RWPE2 (cell line): ENCODE measurements around the gene PYGB.

Source experiments
- ATAC-seq: fragments of 200-7000 bp; cut with Tn5 transposase; 3 replicates; pipeline ENCODE4 v1.9.1; 2021; ENCODE audit warnings: low read depth
- DNase-seq: peaks from one replicate; pipeline ENCODE4 v3.0.0-alpha.2; 2020; ENCODE audit warnings: low spot score
- H3K27ac ChIP-seq: fragments of 450-650 bp; 2 replicates; pipeline ENCODE4 v1.5.1; 2017; ENCODE audit warnings: mild to moderate bottlenecking; ENCODE audit not compliant: poor library complexity, severe bottlenecking
- H3K27me3 ChIP-seq: fragments of 250-450 bp; sonication (Bioruptor Pico); 2 replicates; pipeline ENCODE4 v1.5.1; 2021; ENCODE audit warnings: mild to moderate bottlenecking, moderate library complexity; ENCODE audit not compliant: insufficient read depth, poor library complexity, severe bottlenecking
- H3K36me3 ChIP-seq: fragments of 250-450 bp; sonication (Bioruptor Pico); 2 replicates; pipeline ENCODE4 v1.5.1; 2020; ENCODE audit warnings: low read depth, mild to moderate bottlenecking, moderate library complexity
- H3K4me1 ChIP-seq: fragments of 250-450 bp; sonication (Bioruptor Pico); 2 replicates; pipeline ENCODE4 v1.5.1; 2021; ENCODE audit warnings: mild to moderate bottlenecking, moderate library complexity; ENCODE audit not compliant: insufficient read depth, poor library complexity, severe bottlenecking
- H3K4me3 ChIP-seq: fragments of 250-450 bp; sonication (Bioruptor Pico); 2 replicates; pipeline ENCODE4 v1.5.1; 2021; ENCODE audit warnings: mild to moderate bottlenecking, moderate library complexity; ENCODE audit not compliant: severe bottlenecking
- H3K9me3 ChIP-seq: fragments of 250-450 bp; sonication (Bioruptor Pico); 2 replicates; pipeline ENCODE4 v1.5.1; 2021; ENCODE audit warnings: mild to moderate bottlenecking, moderate library complexity; ENCODE audit not compliant: severe bottlenecking
- CTCF ChIP-seq: fragments of 450-650 bp; IDR thresholded peaks from one replicate; pipeline ENCODE4 v1.5.1; 2017; ENCODE audit warnings: mild to moderate bottlenecking, moderate library complexity; ENCODE audit not compliant: poor library complexity, severe bottlenecking

The PYGB gene

DNA sequence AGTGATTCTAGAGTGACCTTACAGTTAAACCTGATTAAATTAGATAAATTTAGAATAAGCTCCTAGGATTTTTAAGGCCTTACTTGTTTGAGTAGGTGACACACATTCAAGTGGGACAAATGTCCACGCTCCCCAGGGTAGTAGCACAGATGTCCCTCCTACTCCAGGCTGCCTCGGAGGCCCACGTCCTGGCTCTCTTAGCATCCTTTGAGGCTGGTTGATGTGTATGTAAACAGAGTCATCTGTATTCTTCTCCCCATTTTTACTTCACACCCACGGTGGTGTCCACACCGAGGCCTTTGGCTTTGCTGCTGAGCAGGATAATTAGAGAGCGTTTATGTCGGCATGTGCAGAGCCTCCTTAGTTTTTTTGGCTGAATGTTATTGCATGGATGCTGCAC lies 36.6 kb upstream of the PYGB start:
- Histone ChIP-seq H3K27ac (no peak overlapping the region), H3K4me3 (no peak overlapping the region), H3K9me3 (no peaks in the 10 kb centered on the region), H3K36me3 (peaks cover 61% of the 10 kb centered on the region), H3K4me1 (no peaks in the 10 kb centered on the region), H3K27me3 (no peaks in the 10 kb centered on the region)
- no peak for DNase-seq
- ATAC-seq, result no peak
- TF ChIP-seq CTCF, result no peak

- Histone ChIP-seq H3K4me3 (no peak overlapping the region), H3K27ac (no peak overlapping the region), H3K27me3 (no peaks in the 10 kb centered on the region), H3K36me3 (peaks cover 59% of the 10 kb centered on the region), H3K4me1 (no peaks in the 10 kb centered on the region), H3K9me3 (no peaks in the 10 kb centered on the region)
- DNase-seq (no peak), ATAC-seq (no peak)
- TF ChIP-seq CTCF, result no peak
These were observed 35.6 kb upstream of the PYGB start for GRCh38 chr20:25212242-25212641.

DNA sequence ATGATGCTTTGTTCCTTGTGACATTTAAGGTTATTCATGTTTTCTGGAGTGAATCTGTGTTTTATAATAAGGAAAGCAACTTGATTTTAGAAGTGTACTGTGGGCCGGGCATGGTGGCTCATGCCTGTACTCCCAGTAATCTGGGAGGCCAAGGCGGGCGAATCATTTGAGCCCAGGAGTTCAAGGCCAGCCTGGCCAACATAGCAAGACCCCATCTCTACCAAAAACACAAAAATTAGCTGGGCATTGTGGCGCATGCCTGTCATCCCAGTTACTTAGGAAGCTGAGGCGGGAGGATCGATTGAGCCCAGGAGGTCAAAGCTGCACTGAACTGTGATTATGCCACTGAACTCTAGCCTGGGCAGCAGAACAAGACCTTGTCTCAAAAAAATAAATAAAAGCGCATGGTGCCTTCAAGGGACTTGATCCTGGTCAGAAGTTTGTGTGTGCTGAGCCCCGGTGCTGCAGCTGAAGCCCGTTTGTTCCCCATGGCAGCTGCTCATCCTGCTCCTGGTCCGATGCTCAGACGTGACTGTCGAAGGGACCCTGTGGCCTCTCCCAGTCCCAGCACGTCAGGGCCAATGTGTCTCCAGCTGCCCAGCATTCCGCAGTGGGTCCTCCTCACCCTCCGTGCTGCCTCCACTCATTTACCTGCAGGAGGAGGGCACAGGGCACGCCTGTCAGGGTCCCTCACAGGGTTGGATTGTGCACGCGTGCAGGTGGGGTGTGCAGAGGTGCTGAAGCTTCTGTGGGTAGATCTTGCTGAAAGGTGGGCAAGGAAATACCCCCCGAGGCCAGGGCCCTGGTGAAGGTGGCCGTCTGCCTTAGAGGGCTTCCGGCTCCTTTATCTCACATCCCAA lies 34.1 kb upstream of the PYGB start:
- Histone ChIP-seq H3K36me3 (peaks cover 61% of the 10 kb centered on the region), H3K9me3 (no peaks in the 10 kb centered on the region), H3K27ac (no peak overlapping the region), H3K4me1 (no peaks in the 10 kb centered on the region), H3K27me3 (no peaks in the 10 kb centered on the region), H3K4me3 (no peak overlapping the region)
- no peak for TF ChIP-seq CTCF
- no peak for DNase-seq
- no peak for ATAC-seq

GRCh38 chr20:25214426-25214790 lies 33.5 kb upstream of the PYGB start:
- Histone ChIP-seq H3K27ac (no peak overlapping the region), H3K4me3 (no peak overlapping the region), H3K4me1 (no peaks in the 10 kb centered on the region), H3K36me3 (peaks cover 61% of the 10 kb centered on the region), H3K27me3 (no peaks in the 10 kb centered on the region), H3K9me3 (no peaks in the 10 kb centered on the region)
- DNase-seq (no peak), ATAC-seq (no peak)
- no peak for TF ChIP-seq CTCF

GRCh38 chr20:25214819-25215218 lies 33.1 kb upstream of the PYGB start:
- H3K36me3 ChIP-seq, result peaks cover 58% of the 10 kb centered on the region
- DNase-seq (no peak), ATAC-seq (no peak)
- H3K27me3 ChIP-seq, result no peaks in the 10 kb centered on the region
- no peak for TF ChIP-seq CTCF
- H3K4me1 ChIP-seq, result no peaks in the 10 kb centered on the region
- H3K9me3 ChIP-seq, result no peaks in the 10 kb centered on the region
- H3K27ac ChIP-seq, result no peak overlapping the region
- H3K4me3 ChIP-seq, result no peak overlapping the region
